Activated CD4-positive, alpha-beta T cell treated with anti-CD3 and anti-CD28 coated beads, Interleukin-2, amount 10 ng/mL, durations not matched to agents 7 days and 5 days (primary cell): ENCODE measurements around the gene SCGB1C2. TPM values are rescaled to one million over a fixed set of nuclear protein-coding genes. Genes with fewer than 3 reads are reported as not detected.

Experiments used
- CTCF ChIA-PET: fragments of 350-600 bp; sonication (Branson Sonifier 250); formaldehyde crosslinking; loops from one replicate; lab custom pipeline; 2021; ENCODE audit warnings: antibody characterized with exemption; lab: Charles Lee
- POLR2A ChIA-PET: fragments of 350-600 bp; sonication (Branson Sonifier 250); formaldehyde crosslinking; loops from one replicate; lab custom pipeline; 2021; ENCODE audit warnings: antibody characterized with exemption; lab: Charles Lee
- DNase-seq: peaks from one replicate; pipeline ENCODE4 v3.0.0-alpha.2; 2020
- H3K27ac Mint-ChIP-seq: one replicate; pipeline ENCODE4 v1.8.0; 2021; ENCODE audit warnings: mild to moderate bottlenecking, moderate library complexity, mixed read lengths
- H3K27me3 Mint-ChIP-seq: one replicate; pipeline ENCODE4 v1.8.0; 2021; ENCODE audit warnings: mixed read lengths
- H3K36me3 Mint-ChIP-seq: one replicate; pipeline ENCODE4 v1.8.0; 2021; ENCODE audit warnings: low read depth, mixed read lengths
- H3K4me1 Mint-ChIP-seq: one replicate; pipeline ENCODE4 v1.8.0; 2021; ENCODE audit warnings: mixed read lengths
- H3K4me3 Mint-ChIP-seq: one replicate; pipeline ENCODE4 v1.8.0; 2021; ENCODE audit warnings: mild to moderate bottlenecking, moderate library complexity, mixed read lengths
- H3K9me3 Mint-ChIP-seq: one replicate; pipeline ENCODE4 v1.8.0; 2021; ENCODE audit warnings: mixed read lengths
- total RNA-seq, 2 experiments: library from RNA; stranded (reverse); gene quantifications; one replicate each; pipeline ENCODE4 v1.2.3, GENCODE V29; 2021

Gene SCGB1C2
- total RNA-seq, 2 experiments from 2014 or later, result not detected

- POLR2A ChIA-PET, result no interaction called here
- H3K4me3 Mint-ChIP-seq, result peak within 1 kb of the TSS; percentile 32
- H3K27me3 Mint-ChIP-seq, result peaks cover 34% of the 10 kb centered on the region
- peaks cover 7% of the 10 kb centered on the region for H3K4me1 Mint-ChIP-seq
- H3K9me3 Mint-ChIP-seq, result no peaks in the 10 kb centered on the region
- DNase-seq, result no peak
- CTCF ChIA-PET, result interaction anchor here (1.1 kb wide), 1 partner anchor 9 kb away, joined by 3 read pairs; no protein-coding TSS in a partner anchor
- H3K36me3 Mint-ChIP-seq, result no peaks in the 10 kb centered on the region
- H3K27ac Mint-ChIP-seq, result no peak within 1 kb of the TSS
Observed at GRCh38 chr17:181245-182049, 44.1 kb downstream of the SCGB1C2 start, which contains the start of gene DOC2B. DOC2B (minus strand) TSS chr17:181650; CDS start chr17:181479, 171 bp downstream.

DNA sequence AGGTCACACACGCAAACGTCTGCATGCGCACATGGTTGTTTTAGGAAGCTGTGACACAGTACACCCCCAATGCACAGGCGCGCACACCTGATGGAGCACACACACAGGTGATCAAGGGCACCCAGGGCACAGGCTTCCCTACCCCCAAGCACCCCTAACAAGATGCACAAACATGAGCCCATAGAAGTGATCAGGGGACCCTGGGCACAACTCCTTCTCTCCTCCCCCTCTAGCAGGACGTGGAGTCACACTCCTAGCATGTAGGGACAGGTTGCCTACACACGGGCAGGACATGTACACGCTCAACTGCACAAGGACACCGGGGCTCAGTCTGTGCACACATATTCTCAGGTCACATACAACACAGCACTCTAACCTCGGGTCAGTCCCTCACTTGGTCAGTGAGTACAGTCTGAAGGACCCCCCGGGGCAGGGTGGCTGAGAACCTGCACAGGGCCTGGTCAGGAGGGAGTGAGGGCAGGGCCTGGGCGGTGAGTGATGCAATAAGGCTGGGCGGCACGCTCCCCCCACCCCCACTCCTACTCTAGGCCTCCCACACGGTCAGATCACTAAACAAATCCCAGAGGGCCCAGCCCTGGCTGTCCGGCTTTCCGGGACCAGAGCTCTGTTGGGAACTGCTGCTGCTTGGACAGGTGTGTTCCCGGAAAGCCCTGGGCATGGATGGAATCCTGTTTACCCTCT is 44.8 kb downstream of the SCGB1C2 start:
- no peak for DNase-seq
- ChIA-PET POLR2A (no interaction called here), CTCF (no interaction called here)
- Mint-ChIP-seq H3K4me3 (peak overlapping the region; percentile 32), H3K27me3 (peaks cover 35% of the 10 kb centered on the region), H3K36me3 (no peaks in the 10 kb centered on the region), H3K4me1 (peaks cover 7% of the 10 kb centered on the region), H3K27ac (no peak overlapping the region), H3K9me3 (no peaks in the 10 kb centered on the region)

DNA sequence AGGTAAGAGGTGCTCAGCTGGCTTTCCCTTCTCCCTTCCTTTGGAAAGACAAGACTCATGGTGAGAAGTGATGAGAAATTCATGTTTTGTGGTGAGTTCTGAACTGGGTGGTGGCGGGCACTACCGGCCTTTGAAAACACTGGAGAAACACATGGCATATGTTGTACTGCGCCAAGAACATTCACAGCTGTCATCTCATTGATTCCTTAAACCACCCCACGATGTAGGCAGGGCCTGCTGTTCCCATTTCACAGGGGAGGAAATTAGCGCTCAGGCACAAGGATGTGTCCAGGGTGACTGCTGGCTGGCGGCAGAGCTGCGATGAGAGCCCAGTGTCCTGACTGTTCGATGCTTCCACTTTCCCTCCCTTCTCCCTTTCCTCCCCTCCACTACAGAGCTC is 45.7 kb downstream of the SCGB1C2 start:
- Mint-ChIP-seq H3K4me3 (no peak overlapping the region), H3K27ac (no peak overlapping the region), H3K36me3 (no peaks in the 10 kb centered on the region), H3K9me3 (no peaks in the 10 kb centered on the region), H3K27me3 (peaks cover 33% of the 10 kb centered on the region), H3K4me1 (peaks cover 7% of the 10 kb centered on the region)
- no peak for DNase-seq
- POLR2A ChIA-PET, result no interaction called here
- CTCF ChIA-PET, result no interaction called here

GRCh38 chr17:185445-186138 is 48.2 kb downstream of the SCGB1C2 start:
- peaks cover 29% of the 10 kb centered on the region for H3K27me3 Mint-ChIP-seq
- no peak overlapping the region for H3K4me3 Mint-ChIP-seq
- H3K36me3 Mint-ChIP-seq, result no peaks in the 10 kb centered on the region
- ChIA-PET POLR2A (no interaction called here), CTCF (no interaction called here)
- no peak for DNase-seq
- H3K27ac Mint-ChIP-seq, result no peak overlapping the region
- H3K4me1 Mint-ChIP-seq, result peaks cover 7% of the 10 kb centered on the region
- no peaks in the 10 kb centered on the region for H3K9me3 Mint-ChIP-seq

- H3K36me3 Mint-ChIP-seq, result no peaks in the 10 kb centered on the region
- ChIA-PET CTCF (interaction anchor here (1.1 kb wide), 1 partner anchor 10 kb away, joined by 3 read pairs; no protein-coding TSS in a partner anchor), POLR2A (no interaction called here)
- no peaks in the 10 kb centered on the region for H3K9me3 Mint-ChIP-seq
- DNase-seq, result no peak
- peaks cover 25% of the 10 kb centered on the region for H3K27me3 Mint-ChIP-seq
- H3K4me1 Mint-ChIP-seq, result peaks cover 4% of the 10 kb centered on the region
- no peak overlapping the region for H3K4me3 Mint-ChIP-seq
- no peak overlapping the region for H3K27ac Mint-ChIP-seq
Observed at GRCh38 chr17:187130-187529, 49.8 kb downstream of the SCGB1C2 start.

Other genes starting within 250 kb of the SCGB1C2 start
- gene DOC2B, start 44.1 kb downstream of the SCGB1C2 start, total RNA-seq, result not detected
- gene RPH3AL, start 215.2 kb downstream of the SCGB1C2 start, total RNA-seq, result 1 to 10 TPM; 3.2 to 4.6 TPM